ENCODE measurements around the gene PPT2. TPM values are rescaled to one million over a fixed set of nuclear protein-coding genes. Genes with fewer than 3 reads are reported as not detected.
A peak's percentile ranks its signal among the peaks of the same experiment; 100 is the strongest.

PPT2 gene
- total RNA-seq, 1 donor from 2014 or later, result 23.4 TPM

GRCh38 chr6:32127717-32128592 lies 26.0 kb upstream of the PPT2 start, which contains the start of gene ATF6B:
TSS of gene ATF6B (minus strand) at chr6:32128246. CDS start at chr6:32128207, 39 bp downstream.
- peaks cover 47% of the 10 kb centered on the region for H3K4me1 ChIP-seq
- DNase-seq, result peak; percentile 98
- no peaks in the 10 kb centered on the region for H3K9me3 ChIP-seq (replicated peaks)
- no peak for TF ChIP-seq CTCF (IDR thresholded peaks at IDR 0.05; ENCODE audit: borderline replicate concordance)
- peak within 1 kb of the TSS; percentile 93 for H3K27ac ChIP-seq (replicated peaks)
- intact Hi-C loops (cut with micrococcal nuclease), result no loop called here
- no peaks in the 10 kb centered on the region for H3K27me3 ChIP-seq (ENCODE audit: low read depth)
- H3K36me3 ChIP-seq, result peaks cover 37% of the 10 kb centered on the region
- peak within 1 kb of the TSS; percentile 84 for H3K4me3 ChIP-seq

- H3K36me3 ChIP-seq, result peaks cover 29% of the 10 kb centered on the region
- peaks cover 47% of the 10 kb centered on the region for H3K4me1 ChIP-seq
- TF ChIP-seq CTCF (IDR thresholded peaks at IDR 0.05; ENCODE audit: borderline replicate concordance), result no peak
- H3K9me3 ChIP-seq (replicated peaks), result no peaks in the 10 kb centered on the region
- intact Hi-C loops (cut with micrococcal nuclease), result no loop called here
- H3K27ac ChIP-seq (replicated peaks), result peak overlapping the region; percentile 93
- peak overlapping the region; percentile 84 for H3K4me3 ChIP-seq
- H3K27me3 ChIP-seq (ENCODE audit: low read depth), result peaks cover 4% of the 10 kb centered on the region
- DNase-seq, result no peak
These were observed 25.1 kb upstream of the PPT2 start for GRCh38 chr6:32128751-32129296.

GRCh38 chr6:32129297-32130088 lies 24.4 kb upstream of the PPT2 start:
- intact Hi-C loops (cut with micrococcal nuclease), result no loop called here
- DNase-seq, result no peak
- H3K4me3 ChIP-seq, result peak overlapping the region; percentile 84
- no peak for TF ChIP-seq CTCF (IDR thresholded peaks at IDR 0.05; ENCODE audit: borderline replicate concordance)
- H3K9me3 ChIP-seq (replicated peaks), result no peaks in the 10 kb centered on the region
- H3K4me1 ChIP-seq, result peaks cover 47% of the 10 kb centered on the region
- peak overlapping the region; percentile 93 for H3K27ac ChIP-seq (replicated peaks)
- peaks cover 7% of the 10 kb centered on the region for H3K27me3 ChIP-seq (ENCODE audit: low read depth)
- H3K36me3 ChIP-seq, result peaks cover 22% of the 10 kb centered on the region

GRCh38 chr6:32131439-32131948 lies 22.4 kb upstream of the PPT2 start:
- intact Hi-C loops (cut with micrococcal nuclease), result no loop called here
- H3K4me1 ChIP-seq, result peaks cover 38% of the 10 kb centered on the region
- H3K36me3 ChIP-seq, result peaks cover 2% of the 10 kb centered on the region
- no peaks in the 10 kb centered on the region for H3K9me3 ChIP-seq (replicated peaks)
- H3K27me3 ChIP-seq (ENCODE audit: low read depth), result peaks cover 7% of the 10 kb centered on the region
- DNase-seq, result no peak
- no peak for TF ChIP-seq CTCF (IDR thresholded peaks at IDR 0.05; ENCODE audit: borderline replicate concordance)
- no peak overlapping the region for H3K27ac ChIP-seq (replicated peaks)
- H3K4me3 ChIP-seq, result no peak overlapping the region

GRCh38 chr6:32132110-32132509 lies 21.8 kb upstream of the PPT2 start:
- no peak for TF ChIP-seq CTCF (IDR thresholded peaks at IDR 0.05; ENCODE audit: borderline replicate concordance)
- Histone ChIP-seq H3K4me3 (no peak overlapping the region), H3K36me3 (no peaks in the 10 kb centered on the region), H3K27me3 (ENCODE audit: low read depth) (peaks cover 7% of the 10 kb centered on the region), H3K9me3 (replicated peaks) (no peaks in the 10 kb centered on the region), H3K4me1 (peaks cover 31% of the 10 kb centered on the region), H3K27ac (replicated peaks) (no peak overlapping the region)
- DNase-seq, result no peak
- intact Hi-C loops (cut with micrococcal nuclease), result no loop called here

Measured in left ventricle myocardium inferior (tissue), 1 donor.